ENCODE data around the gene ZDHHC22. TPM values are rescaled to one million over a fixed set of nuclear protein-coding genes. Genes with fewer than 3 reads are reported as not detected.
A peak's percentile ranks its signal among the peaks of the same experiment; 100 is the strongest.

ZDHHC22 gene
- total and polyA plus RNA-seq, 2 experiments from 2014 or later = 17.6 to 32.1 TPM

DNA sequence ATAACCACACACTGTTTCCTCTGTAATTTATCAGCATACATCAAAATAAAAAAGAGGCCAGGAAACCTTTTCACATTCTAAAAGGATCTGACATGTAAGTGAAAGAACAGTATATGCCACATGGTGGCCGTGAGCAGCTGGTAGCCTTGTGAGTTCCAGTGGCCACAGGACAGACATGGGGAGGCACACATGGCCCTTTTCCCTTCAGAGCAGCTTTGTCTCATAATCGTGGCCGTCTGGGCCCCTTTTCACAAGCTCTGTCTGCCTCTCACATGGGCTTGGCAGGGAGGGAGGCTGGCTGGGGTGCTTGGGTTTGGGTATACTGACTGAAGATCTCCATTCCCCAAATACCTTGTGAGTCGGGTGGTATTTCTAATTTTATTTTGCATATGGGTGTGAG, 1.5 kb upstream of the ZDHHC22 start:
- Histone ChIP-seq H3F3A (replicated peaks; ENCODE audit: low read depth) (peaks cover 9% of the 10 kb centered on the region), H3K27me3 (ENCODE audit: insufficient read depth) (no peaks in the 10 kb centered on the region), H3K79me2 (replicated peaks; ENCODE audit: insufficient read depth) (peaks cover 44% of the 10 kb centered on the region), H3K4me3 (peak overlapping the region; percentile 93), H4K20me1 (replicated peaks; ENCODE audit: insufficient read depth) (peaks cover 13% of the 10 kb centered on the region), H3K4me1 (ENCODE audit: insufficient read depth) (peaks cover 62% of the 10 kb centered on the region), H3K9me2 (ENCODE audit: insufficient read depth) (no peaks in the 10 kb centered on the region), H3K4me2 (peak overlapping the region; percentile 91), H3K36me3 (ENCODE audit: insufficient read depth) (0 out of 2 replicates have a peak, but pooled peaks cover under 1% of the 10 kb centered on the region), H3K27ac (ENCODE audit: low read depth) (peak overlapping the region; percentile 91), H2AFZ (no peak overlapping the region; the same call in 1 of the 2 replicates)
- Mint-ChIP-seq H3K4me3 (peak overlapping the region; percentile 93), H3K27ac (peak overlapping the region; percentile 73), H3K36me3 (ENCODE audit: low read depth) (peaks cover 13% of the 10 kb centered on the region), H3K4me1 (peaks cover 61% of the 10 kb centered on the region), H3K9me3 (no peaks in the 10 kb centered on the region; the same call in 2 of the 3 replicates), H3K27me3 (ENCODE audit: insufficient read depth, low read depth, poor library complexity) (peaks cover 22% of the 10 kb centered on the region)
- TF ChIP-seq ZNF331 (CRISPR knock-in tag; IDR thresholded peaks at IDR 0.05; ENCODE audit: low read depth) (no peak), ZNF114 (CRISPR knock-in tag; IDR thresholded peaks at IDR 0.05) (no peak), NANOG (IDR thresholded peaks at IDR 0.05; ENCODE audit: borderline replicate concordance) (peak; percentile 49; the same call in 1 of the 2 replicates), POLR2AphosphoS5 (IDR thresholded peaks at IDR 0.05; ENCODE audit: low read depth) (peak; percentile 65)
- TF ChIP-seq, protein P1, sequence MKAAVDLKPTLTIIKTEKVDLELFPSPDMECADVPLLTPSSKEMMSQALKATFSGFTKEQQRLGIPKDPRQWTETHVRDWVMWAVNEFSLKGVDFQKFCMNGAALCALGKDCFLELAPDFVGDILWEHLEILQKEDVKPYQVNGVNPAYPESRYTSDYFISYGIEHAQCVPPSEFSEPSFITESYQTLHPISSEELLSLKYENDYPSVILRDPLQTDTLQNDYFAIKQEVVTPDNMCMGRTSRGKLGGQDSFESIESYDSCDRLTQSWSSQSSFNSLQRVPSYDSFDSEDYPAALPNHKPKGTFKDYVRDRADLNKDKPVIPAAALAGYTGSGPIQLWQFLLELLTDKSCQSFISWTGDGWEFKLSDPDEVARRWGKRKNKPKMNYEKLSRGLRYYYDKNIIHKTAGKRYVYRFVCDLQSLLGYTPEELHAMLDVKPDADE (IDR thresholded peaks at IDR 0.05) = no peak
- no peak for ATAC-seq
- no peak for DNase-seq (ENCODE audit: low spot score)

DNA sequence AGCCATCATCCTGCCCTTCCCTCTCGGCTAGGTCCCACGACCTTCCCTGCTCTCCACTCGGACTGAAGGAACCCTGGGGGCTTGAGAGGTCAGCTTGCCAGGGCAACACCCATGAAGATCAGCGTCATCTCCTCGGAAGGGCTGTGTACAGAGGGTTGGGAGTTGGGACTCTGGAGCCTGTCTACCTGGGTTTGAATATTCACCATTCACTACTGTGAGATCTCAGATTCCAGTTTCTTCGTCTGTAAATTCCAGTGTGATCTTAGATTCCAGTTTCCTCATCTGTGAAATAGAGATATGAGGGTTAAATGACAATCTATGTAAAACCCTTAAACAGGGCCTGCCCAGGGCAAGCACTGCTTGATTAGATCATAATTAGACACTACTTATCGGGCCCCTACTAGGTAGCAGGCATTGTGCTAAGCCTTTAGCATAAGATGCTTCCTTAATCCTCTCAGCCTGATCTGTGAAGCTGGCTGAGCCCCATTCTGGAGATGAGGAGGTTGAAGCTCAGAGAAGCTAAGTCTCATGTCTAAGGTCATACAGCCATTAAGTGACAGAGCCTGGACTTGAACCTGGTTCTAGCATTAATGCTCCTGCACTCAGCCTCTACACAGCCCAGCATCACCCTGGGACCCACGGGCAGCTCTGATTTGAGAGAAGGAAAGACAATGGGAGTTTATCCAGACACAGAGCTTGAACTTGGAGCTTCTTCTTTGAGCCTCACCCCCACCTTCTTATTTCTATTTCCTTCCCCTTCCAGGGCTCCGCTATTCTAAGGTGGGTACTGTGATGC, 612 bp upstream of the ZDHHC22 start:
- H3K4me2 ChIP-seq = peak overlapping the region; percentile 91
- no peaks in the 10 kb centered on the region for H3K9me2 ChIP-seq (ENCODE audit: insufficient read depth)
- H3K36me3 ChIP-seq (ENCODE audit: insufficient read depth) = 0 out of 2 replicates have a peak, but pooled peaks cover 6% of the 10 kb centered on the region
- Mint-ChIP-seq H3K4me3 (peak overlapping the region; percentile 93), H3K27ac (peak overlapping the region; percentile 90), H3K36me3 (ENCODE audit: low read depth) (peaks cover 19% of the 10 kb centered on the region), H3K27me3 (ENCODE audit: insufficient read depth, low read depth, poor library complexity) (peaks cover 20% of the 10 kb centered on the region), H3K9me3 (no peaks in the 10 kb centered on the region; the same call in 2 of the 3 replicates), H3K4me1 (peaks cover 61% of the 10 kb centered on the region)
- DNase-seq (ENCODE audit: low spot score) (no peak), ATAC-seq (no peak)
- H2AFZ ChIP-seq = peak overlapping the region; percentile 89
- no peak for TF ChIP-seq EZH2phosphoT487 (IDR thresholded peaks at IDR 0.05; ENCODE audit: unreplicated experiment)
- 0 out of 2 replicates have a peak, but pooled peaks have one; percentile 4 for TF ChIP-seq POLR2AphosphoS5 (IDR thresholded peaks at IDR 0.05; ENCODE audit: low read depth)
- peak overlapping the region; percentile 91 for H3K27ac ChIP-seq (ENCODE audit: low read depth)
- H4K20me1 ChIP-seq (replicated peaks; ENCODE audit: insufficient read depth) = peaks cover 19% of the 10 kb centered on the region
- peaks cover 62% of the 10 kb centered on the region for H3K4me1 ChIP-seq (ENCODE audit: insufficient read depth)
- no peaks in the 10 kb centered on the region for H3K27me3 ChIP-seq (ENCODE audit: insufficient read depth)
- H3F3A ChIP-seq (replicated peaks; ENCODE audit: low read depth) = peaks cover 9% of the 10 kb centered on the region
- peak overlapping the region; percentile 93 for H3K4me3 ChIP-seq
- peaks cover 49% of the 10 kb centered on the region for H3K79me2 ChIP-seq (replicated peaks; ENCODE audit: insufficient read depth)
